HG03095 (cell line): ENCODE data around the gene ARHGEF12.
A peak's percentile ranks its signal among the peaks of the same experiment; 100 is the strongest.

ENCODE experiments used
- ATAC-seq: cut with Tn5 transposase; IDR thresholded peaks from one replicate; pipeline ENCODE4 v1.9.1; 2021; ENCODE audit warnings: moderate library complexity; ENCODE audit not compliant: unreplicated experiment

Gene ARHGEF12

GRCh38 chr11:120317689-120318480 lies 18.3 kb upstream of the ARHGEF12 start:
- ATAC-seq, result no peak

GRCh38 chr11:120318906-120319305 lies 17.3 kb upstream of the ARHGEF12 start:
- ATAC-seq, result no peak

- ATAC-seq, result no peak
Observed at GRCh38 chr11:120324932-120325810, 11.0 kb upstream of the ARHGEF12 start, which contains the start of gene TLCD5. TSS of gene TLCD5 (plus strand) at chr11:120325299. CDS start at chr11:120327442, 2,143 bp downstream.

DNA sequence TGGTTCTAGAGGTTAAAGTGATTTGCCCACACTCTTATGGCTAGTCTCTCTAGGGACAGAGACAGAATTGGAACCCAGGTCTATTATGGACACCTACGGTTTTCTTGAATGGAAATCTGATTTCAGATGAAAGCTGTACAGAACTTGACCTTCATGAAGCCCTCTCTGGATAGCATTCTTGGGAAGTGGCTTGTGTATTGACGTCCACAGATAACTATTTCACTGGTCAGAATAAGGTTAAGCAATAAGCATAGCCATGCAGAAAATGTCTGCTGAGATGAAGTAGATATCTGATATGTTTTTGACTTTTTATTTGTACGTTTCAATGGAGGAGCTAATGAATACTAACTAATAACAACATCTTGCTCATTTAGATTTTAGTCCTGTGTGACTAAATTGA lies 10.0 kb upstream of the ARHGEF12 start:
- ATAC-seq, result no peak

- ATAC-seq, result no peak
Observed at GRCh38 chr11:120326845-120327281, 9.3 kb upstream of the ARHGEF12 start.

DNA sequence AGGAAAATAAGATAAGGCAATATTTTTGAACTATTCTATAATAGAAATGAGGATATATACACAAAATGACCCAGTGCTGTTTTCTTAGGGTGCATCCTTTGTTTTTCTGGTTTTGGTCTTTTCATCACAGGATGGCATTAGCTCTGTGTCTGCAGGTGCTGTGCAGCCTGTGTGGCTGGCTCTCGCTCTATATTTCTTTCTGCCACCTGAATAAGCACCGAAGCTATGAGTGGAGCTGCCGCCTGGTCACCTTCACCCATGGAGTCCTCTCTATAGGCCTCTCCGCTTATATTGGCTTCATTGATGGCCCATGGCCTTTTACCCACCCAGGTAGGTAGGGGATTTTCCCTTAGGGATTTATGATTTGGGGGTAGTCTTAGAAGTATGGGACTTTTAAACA lies 8.9 kb upstream of the ARHGEF12 start:
- ATAC-seq, result no peak

GRCh38 chr11:120329556-120329955 lies 6.7 kb upstream of the ARHGEF12 start:
- no peak for ATAC-seq

DNA sequence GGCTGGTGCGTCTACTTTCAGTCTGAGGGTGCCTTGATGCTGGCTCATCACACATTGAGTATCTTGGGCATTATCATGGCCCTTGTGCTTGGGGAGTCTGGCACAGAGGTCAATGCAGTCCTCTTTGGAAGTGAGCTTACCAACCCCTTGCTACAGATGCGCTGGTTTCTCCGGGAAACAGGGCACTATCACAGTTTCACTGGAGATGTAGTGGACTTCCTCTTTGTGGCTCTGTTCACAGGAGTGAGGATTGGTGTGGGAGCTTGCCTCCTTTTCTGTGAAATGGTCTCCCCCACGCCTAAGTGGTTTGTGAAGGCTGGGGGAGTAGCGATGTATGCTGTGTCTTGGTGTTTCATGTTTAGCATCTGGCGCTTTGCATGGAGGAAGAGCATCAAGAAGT lies 6.2 kb upstream of the ARHGEF12 start:
- ATAC-seq, result no peak

DNA sequence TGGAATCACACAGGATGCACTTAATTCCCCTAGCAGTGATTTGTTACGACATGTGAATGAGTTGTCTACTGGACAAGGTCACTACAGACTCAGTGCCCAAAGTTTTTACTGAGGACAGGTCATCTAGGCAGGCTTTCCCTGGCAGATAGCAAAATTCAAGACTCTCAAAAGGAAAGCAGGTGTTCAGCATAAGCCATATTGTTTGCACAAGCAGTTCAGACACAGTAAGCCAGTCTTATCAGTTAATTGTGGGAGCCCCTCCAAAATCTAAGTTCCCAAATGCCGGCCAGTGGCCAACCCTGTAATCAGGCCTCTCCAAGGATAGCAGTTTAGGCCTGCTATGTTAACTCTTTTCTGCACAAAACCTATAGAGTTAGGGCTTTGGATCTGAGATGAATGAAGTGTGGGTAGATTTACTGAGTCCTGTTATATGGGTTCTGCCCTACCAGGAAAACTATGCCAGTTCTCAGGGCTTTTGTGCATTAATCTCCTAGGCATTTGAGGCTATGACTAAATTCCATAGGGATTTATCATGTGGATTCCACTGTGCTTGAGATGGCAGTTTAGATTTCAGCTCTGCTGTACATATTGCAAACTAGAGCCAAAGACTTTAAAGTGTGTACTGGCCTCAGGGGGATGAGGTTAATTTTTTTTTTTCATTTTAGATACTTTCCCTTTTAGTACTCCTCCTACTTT lies 4.8 kb upstream of the ARHGEF12 start:
- no peak for ATAC-seq

DNA sequence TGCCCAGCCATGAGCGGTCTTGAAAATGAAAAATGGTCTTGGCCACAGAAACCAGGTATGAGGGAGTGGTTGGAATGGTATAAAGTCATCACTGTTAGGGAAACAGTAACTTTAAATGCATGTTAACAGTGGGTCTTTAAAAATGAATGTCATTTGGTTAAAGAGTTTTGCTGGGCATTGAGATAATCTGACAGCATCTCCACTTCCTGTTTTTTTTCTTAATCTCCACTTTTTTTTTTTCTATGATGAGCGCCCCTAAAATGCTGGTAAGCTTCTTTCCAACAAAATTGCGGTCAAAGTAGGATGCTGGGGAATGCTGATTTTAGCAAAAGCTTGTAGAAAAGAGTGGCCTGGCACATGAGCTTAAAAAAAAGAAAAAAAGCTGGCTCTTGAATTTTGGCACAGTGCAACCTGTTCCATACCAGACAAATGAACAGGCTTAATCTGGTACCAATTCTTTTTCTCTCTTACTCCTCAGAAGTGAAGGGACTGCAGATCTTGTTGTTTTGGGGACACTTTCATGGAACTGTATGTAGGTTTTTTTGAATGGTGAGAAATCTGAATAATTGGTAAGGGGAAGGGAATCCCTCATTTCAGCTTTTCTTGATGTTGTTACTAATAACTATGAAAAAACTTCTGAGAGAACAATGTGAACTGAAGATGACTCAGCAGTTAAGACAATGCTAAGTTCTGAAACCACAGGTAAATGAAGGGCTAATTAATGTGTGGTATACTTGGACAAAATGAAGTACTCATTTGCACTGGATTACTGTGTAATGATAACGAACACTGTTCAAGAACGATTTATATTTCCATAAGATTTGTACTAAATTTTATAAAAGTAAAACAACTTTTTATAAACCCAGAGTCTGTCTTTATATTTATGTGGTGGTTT lies 3.1 kb upstream of the ARHGEF12 start:
- no peak for ATAC-seq

DNA sequence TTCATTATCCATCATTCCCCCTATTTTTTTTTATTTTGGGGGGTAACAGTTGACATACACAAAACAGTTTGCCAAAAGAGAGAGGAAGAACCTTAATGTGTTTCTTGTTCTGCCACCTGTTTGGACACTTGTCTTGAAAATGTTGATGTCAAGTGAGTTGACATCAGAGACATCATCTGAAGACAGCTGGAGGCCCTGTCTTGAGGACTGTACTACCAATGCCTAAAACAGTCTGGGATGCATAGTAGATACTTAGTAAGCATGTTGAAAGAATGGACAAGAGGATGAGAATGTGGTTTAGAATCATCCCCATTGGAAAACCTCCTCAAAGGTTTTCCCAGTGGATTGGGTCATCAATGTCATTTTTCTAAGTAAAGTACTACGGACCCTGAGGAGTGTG lies 2.4 kb upstream of the ARHGEF12 start:
- ATAC-seq, result no peak

DNA sequence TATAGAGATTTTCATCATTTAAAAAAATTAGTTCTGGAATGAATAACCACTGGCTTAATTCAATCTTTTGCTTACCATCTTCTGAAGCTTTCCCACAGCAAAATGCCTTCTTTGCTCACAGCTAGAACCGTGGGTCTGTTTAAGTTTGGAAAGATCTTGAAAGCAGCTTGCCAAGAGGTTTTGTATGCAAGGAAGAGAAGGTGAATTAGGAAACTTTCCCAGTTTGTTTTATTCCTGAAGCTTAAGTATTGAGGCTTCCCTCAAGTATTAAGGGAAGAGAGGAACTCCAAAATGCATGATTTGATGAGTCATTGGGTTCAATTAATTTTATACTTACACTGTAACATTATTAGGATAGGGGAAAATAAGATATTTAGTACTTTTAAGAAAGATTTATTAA lies 1.9 kb upstream of the ARHGEF12 start:
- no peak for ATAC-seq

GRCh38 chr11:120334894-120335462 lies 1.2 kb upstream of the ARHGEF12 start:
- no peak for ATAC-seq

DNA sequence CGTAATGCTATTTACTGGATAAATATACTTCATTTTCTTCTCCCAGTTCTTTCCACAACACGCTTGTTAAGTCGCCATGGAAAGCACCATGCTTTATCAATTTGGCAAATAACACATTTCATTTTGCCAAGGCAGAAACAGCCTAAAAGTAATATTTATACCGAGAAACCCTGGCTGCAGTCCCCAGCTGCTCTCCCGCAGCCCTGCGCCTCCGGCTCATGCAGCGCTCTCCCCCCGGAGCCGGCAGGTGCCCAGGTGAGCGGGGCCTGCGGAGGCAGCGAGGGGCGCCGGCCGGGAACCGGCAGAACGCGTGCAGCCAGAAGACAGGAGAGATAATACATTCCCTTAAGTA lies 681 bp upstream of the ARHGEF12 start:
- ATAC-seq, result peak; percentile 16

DNA sequence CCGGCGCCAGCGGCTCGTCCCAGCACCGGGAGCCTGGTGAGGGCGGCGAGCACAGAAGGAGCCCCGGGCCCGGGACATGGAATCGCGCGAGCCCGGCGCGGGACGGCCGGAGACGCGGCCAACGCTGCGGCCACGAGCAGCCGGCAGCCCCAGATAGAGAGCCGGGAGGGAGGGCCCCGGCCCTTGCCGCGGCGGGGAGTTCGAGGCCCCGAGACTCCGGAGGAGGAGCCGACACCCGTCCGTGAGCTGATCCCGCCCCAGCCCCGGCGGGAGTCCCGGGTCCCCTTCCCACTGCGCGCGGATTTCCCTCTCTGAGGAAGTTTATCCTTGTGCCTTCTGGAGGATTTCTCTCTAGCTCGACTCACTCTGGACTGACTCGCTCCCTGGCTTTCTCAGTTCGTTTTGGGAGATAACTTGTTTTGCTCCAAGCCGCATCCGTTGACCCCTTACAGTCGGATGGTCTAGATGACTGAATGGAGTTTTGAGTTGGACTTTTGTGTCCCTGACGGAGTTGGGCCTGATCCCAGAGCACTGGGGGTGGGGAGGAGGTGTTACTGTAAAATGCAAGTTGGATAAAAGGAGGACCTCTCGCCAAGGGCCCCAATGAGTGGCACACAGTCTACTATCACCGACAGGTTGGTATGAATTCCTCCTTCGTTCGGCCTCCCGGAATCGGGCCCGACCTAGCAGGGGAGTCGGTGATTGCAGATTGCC lies 585 bp downstream of the ARHGEF12 start:
- peak; percentile 31 for ATAC-seq

DNA sequence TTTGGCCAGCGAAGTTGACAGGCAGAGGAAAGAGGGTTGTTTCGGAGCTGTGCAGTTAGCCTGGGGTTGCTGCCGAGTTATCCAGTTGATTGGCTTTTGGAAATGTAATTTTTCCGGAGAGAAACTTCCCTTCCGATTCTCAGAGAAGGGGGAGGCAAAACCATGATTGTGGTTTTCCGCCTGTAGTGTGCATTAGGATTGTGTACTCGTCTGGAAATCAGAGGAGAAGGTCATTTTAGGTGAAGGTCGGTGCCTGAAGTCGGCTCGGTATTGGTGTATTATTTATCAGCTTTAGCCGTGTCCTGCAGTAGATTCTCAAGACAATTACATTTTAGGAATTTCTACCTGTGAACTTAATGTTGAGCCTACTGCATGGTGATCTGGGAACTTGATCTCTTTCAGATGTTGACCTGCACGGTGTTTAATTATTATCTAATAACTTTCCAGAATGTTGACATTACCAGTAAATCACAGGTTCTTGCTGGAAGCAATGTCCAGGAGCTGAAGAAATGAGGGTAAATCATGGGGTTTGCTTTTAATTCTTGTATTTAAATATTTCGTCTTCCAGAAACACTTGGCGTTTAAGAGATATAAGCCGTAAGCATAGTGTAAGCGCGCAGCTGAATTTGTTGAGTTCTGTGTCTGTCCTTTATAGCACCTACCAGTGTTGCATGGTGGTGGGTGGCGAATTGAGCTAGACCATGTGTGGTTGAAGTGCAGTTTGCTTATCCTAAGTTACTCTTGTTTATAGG lies 1.3 kb downstream of the ARHGEF12 start:
- no peak for ATAC-seq

DNA sequence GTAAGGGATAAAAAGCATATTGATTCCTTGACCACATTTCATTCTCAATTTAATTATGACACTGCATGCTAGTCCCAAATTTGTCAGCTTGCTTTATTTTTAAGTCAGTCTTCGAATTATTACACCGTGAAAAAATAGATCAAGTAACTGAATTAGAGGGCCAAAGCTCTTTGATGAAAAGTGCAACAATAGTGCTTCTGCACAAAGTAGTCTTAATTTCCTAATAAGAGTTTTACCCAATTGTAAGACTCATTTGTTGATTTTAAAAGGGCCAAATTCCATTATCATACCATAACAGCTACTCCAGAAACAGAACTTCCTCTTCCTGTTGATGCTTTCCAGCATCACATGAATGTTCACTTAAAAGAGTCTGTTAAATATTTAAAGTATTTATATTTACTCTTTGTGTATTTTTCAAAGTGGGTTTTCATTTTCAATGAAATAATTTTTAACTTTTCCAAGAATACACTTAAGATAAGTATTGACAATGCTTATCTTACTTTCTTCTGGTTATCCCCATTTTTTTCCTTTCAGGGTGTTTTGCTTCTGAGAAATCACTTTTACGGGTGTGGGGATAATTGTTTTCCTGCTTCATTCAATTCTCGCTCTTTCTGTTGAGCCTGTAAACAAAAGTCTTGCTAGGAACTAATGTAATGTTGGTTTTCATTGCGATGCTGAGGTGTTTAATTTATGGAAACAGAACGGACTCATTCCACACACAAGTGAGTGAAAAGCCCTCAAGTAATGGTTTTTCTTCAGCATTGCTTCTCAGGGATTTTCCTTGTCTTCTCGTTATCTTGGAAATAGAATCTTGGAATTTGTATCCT lies 2.1 kb downstream of the ARHGEF12 start:
- no peak for ATAC-seq

- ATAC-seq, result no peak
Observed at GRCh38 chr11:120339394-120339890, 3.2 kb downstream of the ARHGEF12 start.
